Occipital lobe (tissue), 2 donors: Measurements from ENCODE around the gene AGRN. TPM values are rescaled to one million over a fixed set of nuclear protein-coding genes. Genes with fewer than 3 reads are reported as not detected.
"Not testable (repeated sequence)": the region's sequence is repeated elsewhere in the genome, so short reads cannot be mapped to it uniquely, and the experiment has no call there.

Source experiments
- DNase-seq: peaks from one replicate; lab custom pipeline; 2025; lab: John Stamatoyannopoulos, UW
- total RNA-seq: library from RNA; depleted of rRNA; stranded (reverse); fragments of >200 nt; gene quantifications from one replicate; pipeline ENCODE4 v1.2.3, GENCODE V29; 2014

AGRN gene
- total RNA-seq, 1 donor from 2014 or later = 71.9 TPM

GRCh38 chr1:1019122-1019999 lies 559 bp upstream of the AGRN start:
- peak; percentile 85 for DNase-seq

- DNase-seq = no peak
Measured at GRCh38 chr1:1020415-1021009, 592 bp downstream of the AGRN start.

- DNase-seq = no peak
Measured at GRCh38 chr1:1021010-1021919, 1.3 kb downstream of the AGRN start.

GRCh38 chr1:1021920-1022259 lies 2.0 kb downstream of the AGRN start:
- no peak for DNase-seq

- no peak for DNase-seq
Measured at GRCh38 chr1:1022302-1023009, 2.5 kb downstream of the AGRN start.

GRCh38 chr1:1023700-1024099 lies 3.8 kb downstream of the AGRN start:
- DNase-seq = no peak

GRCh38 chr1:1024149-1024770 lies 4.3 kb downstream of the AGRN start:
- DNase-seq = no peak

- no peak for DNase-seq
Measured at GRCh38 chr1:1024771-1025699, 5.1 kb downstream of the AGRN start.

- no peak for DNase-seq
Measured at GRCh38 chr1:1025730-1026129, 5.8 kb downstream of the AGRN start.

GRCh38 chr1:1026599-1027413 lies 6.9 kb downstream of the AGRN start:
- no peak for DNase-seq

GRCh38 chr1:1027791-1028190 lies 7.9 kb downstream of the AGRN start:
- no peak for DNase-seq

- DNase-seq = not testable (repeated sequence)
Measured at GRCh38 chr1:1030867-1031658, 11.1 kb downstream of the AGRN start.

GRCh38 chr1:1031659-1032235 lies 11.8 kb downstream of the AGRN start:
- DNase-seq = no peak

GRCh38 chr1:1032424-1032823 lies 12.5 kb downstream of the AGRN start:
- DNase-seq = no peak

- peak; percentile 82 for DNase-seq
Measured at GRCh38 chr1:1033009-1033587, 13.2 kb downstream of the AGRN start.

- DNase-seq = no peak
Measured at GRCh38 chr1:1033731-1034438, 14.0 kb downstream of the AGRN start.

GRCh38 chr1:1034439-1034781 lies 14.5 kb downstream of the AGRN start:
- DNase-seq = no peak
